ENCODE measurements around the gene ADAMTSL3. TPM values are rescaled to one million over a fixed set of nuclear protein-coding genes. Genes with fewer than 3 reads are reported as not detected.

The ADAMTSL3 gene
- total RNA-seq, 1 donor from 2014 or later: 13.2 TPM

- Mint-ChIP-seq H3K27me3 (ENCODE audit: low read depth) (peaks cover 3% of the 10 kb centered on the region), H3K4me1 (no peaks in the 10 kb centered on the region), H3K36me3 (no peaks in the 10 kb centered on the region), H3K27ac (no peak overlapping the region), H3K9me3 (no peaks in the 10 kb centered on the region), H3K4me3 (no peak overlapping the region)
- TF ChIP-seq CTCF (IDR thresholded peaks at IDR 0.05; ENCODE audit: unreplicated experiment): no peak
- no peak for DNase-seq (ENCODE audit: low spot score in 2 of 2, unreplicated experiment in 2 of 2)
Observed at GRCh38 chr15:83714939-83715628, 61.2 kb downstream of the ADAMTSL3 start.

- no peak for TF ChIP-seq CTCF (IDR thresholded peaks at IDR 0.05; ENCODE audit: unreplicated experiment)
- Mint-ChIP-seq H3K9me3 (no peaks in the 10 kb centered on the region), H3K27me3 (ENCODE audit: low read depth) (peaks cover 3% of the 10 kb centered on the region), H3K4me1 (no peaks in the 10 kb centered on the region), H3K27ac (no peak overlapping the region), H3K4me3 (no peak overlapping the region), H3K36me3 (no peaks in the 10 kb centered on the region)
- DNase-seq (ENCODE audit: low spot score in 2 of 2, unreplicated experiment in 2 of 2): no peak
Observed at GRCh38 chr15:83716605-83717004, 62.7 kb downstream of the ADAMTSL3 start.

- no peak overlapping the region for H3K27ac Mint-ChIP-seq
- H3K4me3 Mint-ChIP-seq: no peak overlapping the region
- no peak for DNase-seq (ENCODE audit: low spot score in 2 of 2, unreplicated experiment in 2 of 2)
- H3K9me3 Mint-ChIP-seq: no peaks in the 10 kb centered on the region
- H3K4me1 Mint-ChIP-seq: no peaks in the 10 kb centered on the region
- H3K27me3 Mint-ChIP-seq (ENCODE audit: low read depth): peaks cover 3% of the 10 kb centered on the region
- H3K36me3 Mint-ChIP-seq: no peaks in the 10 kb centered on the region
- TF ChIP-seq CTCF (IDR thresholded peaks at IDR 0.05; ENCODE audit: unreplicated experiment): no peak
Observed at GRCh38 chr15:83717010-83717409, 63.1 kb downstream of the ADAMTSL3 start.

- H3K27me3 Mint-ChIP-seq (ENCODE audit: low read depth): peaks cover 3% of the 10 kb centered on the region
- DNase-seq (ENCODE audit: low spot score in 2 of 2, unreplicated experiment in 2 of 2): no peak
- no peaks in the 10 kb centered on the region for H3K36me3 Mint-ChIP-seq
- H3K4me1 Mint-ChIP-seq: no peaks in the 10 kb centered on the region
- H3K27ac Mint-ChIP-seq: no peak overlapping the region
- peaks cover 4% of the 10 kb centered on the region for H3K9me3 Mint-ChIP-seq
- no peak overlapping the region for H3K4me3 Mint-ChIP-seq
- TF ChIP-seq CTCF (IDR thresholded peaks at IDR 0.05; ENCODE audit: unreplicated experiment): no peak
Observed at GRCh38 chr15:83720468-83720867, 66.5 kb downstream of the ADAMTSL3 start.

- no peaks in the 10 kb centered on the region for H3K36me3 Mint-ChIP-seq
- no peak overlapping the region for H3K27ac Mint-ChIP-seq
- TF ChIP-seq CTCF (IDR thresholded peaks at IDR 0.05; ENCODE audit: unreplicated experiment): no peak
Observed at GRCh38 chr15:83721031-83721430, 67.1 kb downstream of the ADAMTSL3 start.

More at GRCh38 chr15:83721031-83721430, 67.1 kb downstream of the ADAMTSL3 start:
- Mint-ChIP-seq H3K4me3 (no peak overlapping the region), H3K27me3 (ENCODE audit: low read depth) (peaks cover 3% of the 10 kb centered on the region), H3K9me3 (peaks cover 9% of the 10 kb centered on the region), H3K4me1 (no peaks in the 10 kb centered on the region)
- DNase-seq (ENCODE audit: low spot score in 2 of 2, unreplicated experiment in 2 of 2): no peak
